HT-29 (cell line): ENCODE data around the gene ZNF311. TPM values are rescaled to one million over a fixed set of nuclear protein-coding genes. Genes with fewer than 3 reads are reported as not detected.
"Not testable (repeated sequence)": the region's sequence is repeated elsewhere in the genome, so short reads cannot be mapped to it uniquely, and the experiment has no call there.

Source experiments
- DNase-seq: peaks from one replicate; pipeline ENCODE4 v3.0.0-alpha.2; 2015; ENCODE audit warnings: low spot score
- small RNA-seq: library from RNA; depleted of rRNA; stranded (forward); fragments of <200 nt; gene quantifications from one replicate; pipeline ENCODE3, GENCODE V24; 2014
- total RNA-seq: library from RNA; depleted of rRNA; stranded (reverse); fragments of >200 nt; shearing (Covaris generic); gene quantifications from 2 replicates; pipeline ENCODE4 v1.2.3, GENCODE V29; 2014; rRNA removed

The ZNF311 gene
- total RNA-seq, 1 experiment from 2014 or later = 1.2 TPM

- no peak for DNase-seq
Observed at GRCh38 chr6:28953585-28954258, 51.4 kb downstream of the ZNF311 start.

GRCh38 chr6:28953039-28953584, 52.0 kb downstream of the ZNF311 start:
- DNase-seq = peak; percentile 89

GRCh38 chr6:28949656-28950195, 55.4 kb downstream of the ZNF311 start:
- not testable (repeated sequence) for DNase-seq

DNA sequence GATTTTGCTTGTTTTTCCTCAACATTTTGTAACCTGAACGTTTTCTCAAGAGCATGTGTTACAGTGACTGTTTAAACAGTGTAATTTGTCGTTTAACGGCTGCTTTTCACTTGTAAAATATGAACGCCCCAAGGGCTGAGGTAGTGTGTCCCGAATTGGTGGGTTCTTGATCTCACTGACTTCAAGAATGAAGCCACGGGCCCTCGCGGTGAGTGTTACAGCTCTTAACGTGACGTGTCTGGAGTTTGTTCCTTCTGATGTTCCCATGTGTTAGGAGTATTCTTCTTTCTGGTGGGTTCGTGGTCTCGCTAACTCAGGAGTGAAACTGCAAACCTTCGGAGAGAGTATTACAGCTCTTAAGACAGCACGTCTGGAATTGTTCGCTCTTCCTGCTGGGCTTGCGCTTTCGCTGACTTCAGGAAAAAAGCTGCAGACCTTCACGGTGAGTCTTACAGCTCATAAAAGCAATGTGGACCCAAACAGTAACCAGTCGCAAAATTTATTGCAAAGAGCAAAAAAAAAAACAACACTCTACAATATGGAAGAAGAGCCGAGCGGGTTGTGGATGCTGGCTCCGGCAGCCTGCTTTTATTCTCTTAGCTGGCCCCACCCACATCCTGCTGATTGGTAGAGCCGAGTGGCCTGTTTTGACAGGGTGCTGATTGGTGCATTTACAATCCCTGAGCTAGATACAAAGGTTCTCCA, 56.2 kb downstream of the ZNF311 start:
- DNase-seq = no peak

DNA sequence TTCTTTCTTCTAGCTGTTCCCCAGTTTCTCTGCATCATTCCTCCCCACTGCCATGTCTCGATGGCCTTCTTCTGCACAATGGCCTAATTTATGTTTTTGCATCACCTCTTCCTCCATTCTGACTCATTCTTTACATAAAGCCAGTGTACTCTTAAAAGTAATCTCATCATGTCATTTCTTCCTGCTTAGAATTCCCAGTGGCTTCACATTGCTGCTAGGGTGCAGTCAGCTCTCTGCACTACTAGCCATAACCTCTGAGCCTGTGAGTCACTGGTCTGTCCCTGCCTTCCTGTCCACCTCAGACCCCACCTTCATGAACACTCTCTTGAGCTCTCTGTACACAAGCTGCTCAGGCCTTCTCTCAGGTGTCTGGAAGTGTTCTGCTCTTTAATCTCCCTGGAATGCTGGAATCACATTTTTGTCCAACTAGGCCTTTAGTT, 57.3 kb downstream of the ZNF311 start:
- DNase-seq = peak; percentile 88

DNA sequence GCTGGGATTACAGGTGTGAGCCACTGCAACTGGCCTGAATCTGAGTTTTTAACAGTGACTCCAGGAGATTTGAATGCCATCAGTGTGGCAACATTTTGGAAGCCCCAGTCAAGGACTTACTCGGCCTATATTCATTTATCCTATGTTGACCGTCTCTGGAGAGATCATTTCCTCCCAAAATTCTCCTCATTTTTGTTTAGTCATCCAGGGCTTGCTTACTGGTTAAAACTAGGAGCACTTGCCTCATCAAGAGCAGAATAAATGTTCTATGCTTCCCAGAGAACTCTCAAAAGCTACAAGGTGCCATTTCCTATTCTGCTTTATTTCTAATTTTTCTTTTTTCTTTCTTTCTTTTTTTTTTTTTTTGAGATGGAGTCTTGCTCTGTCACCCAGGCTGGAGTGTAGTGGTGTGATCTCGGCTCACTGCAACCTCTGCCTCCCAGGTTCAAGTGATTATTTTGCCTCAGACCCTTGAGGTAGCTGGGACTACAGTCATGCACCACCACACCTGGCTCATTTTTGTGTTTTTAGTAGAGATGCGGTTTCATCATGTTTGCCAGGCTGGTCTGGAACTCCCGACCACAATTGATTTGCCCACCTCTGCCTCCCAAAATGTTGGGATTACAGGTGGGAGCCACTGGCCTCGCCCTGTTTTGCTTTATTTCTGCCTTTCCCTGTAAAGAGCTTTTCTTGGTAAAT, 57.9 kb downstream of the ZNF311 start:
- no peak for DNase-seq

DNA sequence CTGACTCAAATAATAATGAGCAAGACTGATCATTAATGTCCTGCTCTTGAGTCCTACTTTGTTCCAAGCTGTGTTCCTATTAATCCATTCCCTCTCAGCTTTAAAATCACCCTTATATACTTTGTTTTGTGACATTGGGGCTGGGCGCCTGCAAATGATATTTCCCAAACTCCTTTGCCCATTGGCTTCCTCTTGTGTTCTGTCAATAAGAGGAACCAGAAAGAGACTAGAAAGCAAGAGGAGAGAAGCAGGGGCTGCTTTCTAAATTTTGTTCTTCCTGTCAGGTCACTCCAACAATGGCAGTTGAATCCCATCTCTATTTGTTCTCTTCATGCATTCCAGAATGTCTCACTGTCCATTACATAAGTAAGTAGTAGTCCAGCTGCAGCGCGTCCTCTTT, 59.8 kb downstream of the ZNF311 start:
- DNase-seq = no peak

Small RNAs within 50 kb of the gene (small RNA-seq; reads per million reads assigned to genes)
- not detected for gene RN7SL471P

Other genes with a start within 250 kb of the ZNF311 start
- 68.4 and 76.3 TPM in 2 replicates for gene TRIM27, start 81.3 kb downstream of the ZNF311 start, total RNA-seq
- not detected in 2 replicates for gene OR2W1, start 39.9 kb upstream of the ZNF311 start, total RNA-seq
- not detected in 2 replicates for gene OR2B3, start 82.0 kb upstream of the ZNF311 start, total RNA-seq
- gene OR2J1, start 94.2 kb upstream of the ZNF311 start, total RNA-seq = not detected in 2 replicates
- not detected in 2 replicates for gene OR2J3, start 102.7 kb upstream of the ZNF311 start, total RNA-seq
- gene OR2J2, start 165.6 kb upstream of the ZNF311 start, total RNA-seq = not detected in 2 replicates